GM12874 (cell line): ENCODE data around the gene NALCN.

Experiments used
- CTCF ChIP-seq: IDR thresholded peaks from 2 replicates; pipeline ENCODE4 v1.5.1; 2011; ENCODE audit warnings: low read depth, mild to moderate bottlenecking, control low read depth, low read length, moderate library complexity; ENCODE audit not compliant: insufficient read depth

Gene NALCN

DNA sequence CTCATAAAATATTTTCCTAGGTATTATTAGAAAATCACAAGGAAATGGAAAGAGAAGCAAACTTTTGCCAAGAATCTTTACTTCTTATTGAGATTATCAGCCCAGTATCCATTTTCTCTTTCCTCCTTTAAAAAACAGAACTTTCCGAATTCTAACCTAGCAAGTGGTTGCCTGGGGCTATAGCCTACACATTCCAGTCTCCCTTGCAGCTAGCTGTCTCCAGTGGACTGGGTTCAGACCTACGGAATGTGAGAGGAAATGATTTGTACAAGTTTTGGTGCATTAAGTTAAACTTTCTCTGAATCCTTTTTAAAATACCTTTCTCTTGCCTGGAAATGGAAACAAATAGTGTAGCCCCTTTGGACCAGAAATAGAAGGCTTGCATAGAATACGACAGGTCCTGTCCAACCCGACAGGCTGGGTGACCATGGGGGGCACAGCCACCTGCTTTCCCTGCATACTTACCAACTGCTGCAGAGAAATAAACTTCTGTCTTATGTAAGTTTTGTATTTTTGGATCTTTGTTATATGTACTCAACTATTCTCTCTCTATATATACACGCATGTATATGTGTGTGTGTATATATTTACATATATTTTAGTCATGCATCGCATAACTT, 185.9 kb downstream of the NALCN start:
- TF ChIP-seq CTCF, result no peak

DNA sequence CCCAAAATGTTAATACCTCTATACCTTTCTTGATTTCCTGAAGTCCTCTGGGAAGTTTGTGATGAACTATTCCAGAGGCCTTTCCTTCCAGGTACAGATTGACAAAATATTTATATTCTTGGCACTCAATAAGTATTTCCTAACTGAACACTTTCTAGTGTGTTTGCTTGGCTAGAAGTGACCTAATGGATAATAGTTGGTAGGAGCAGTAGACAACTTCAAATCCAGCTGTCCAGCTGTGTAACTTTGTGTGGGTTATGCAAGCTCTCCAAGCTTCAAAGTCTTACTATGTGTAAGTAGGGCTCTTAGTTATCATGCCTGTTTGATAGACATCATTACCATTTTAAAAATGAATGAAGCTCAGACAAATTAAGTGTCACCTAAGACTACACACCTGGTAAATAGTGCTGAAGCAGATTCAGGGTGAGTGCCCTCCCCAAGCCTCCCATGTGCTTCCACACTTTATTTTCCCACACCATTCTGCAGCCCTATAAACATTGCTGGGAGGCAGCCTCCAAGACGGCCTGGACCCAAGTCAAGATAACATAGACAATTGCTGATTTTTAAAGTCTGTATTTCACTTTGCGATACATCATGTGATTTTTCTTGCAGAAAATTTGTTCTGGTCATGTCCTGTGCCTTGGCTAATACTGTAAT, 196.6 kb downstream of the NALCN start:
- no peak for TF ChIP-seq CTCF

GRCh38 chr13:101218484-101218883, 197.8 kb downstream of the NALCN start:
- TF ChIP-seq CTCF, result no peak

- TF ChIP-seq CTCF, result no peak
These were observed 199.2 kb downstream of the NALCN start for GRCh38 chr13:101217086-101217485.

GRCh38 chr13:101211261-101211660, 205.0 kb downstream of the NALCN start:
- no peak for TF ChIP-seq CTCF

- no peak for TF ChIP-seq CTCF
These were observed 205.5 kb downstream of the NALCN start for GRCh38 chr13:101210774-101211173.

DNA sequence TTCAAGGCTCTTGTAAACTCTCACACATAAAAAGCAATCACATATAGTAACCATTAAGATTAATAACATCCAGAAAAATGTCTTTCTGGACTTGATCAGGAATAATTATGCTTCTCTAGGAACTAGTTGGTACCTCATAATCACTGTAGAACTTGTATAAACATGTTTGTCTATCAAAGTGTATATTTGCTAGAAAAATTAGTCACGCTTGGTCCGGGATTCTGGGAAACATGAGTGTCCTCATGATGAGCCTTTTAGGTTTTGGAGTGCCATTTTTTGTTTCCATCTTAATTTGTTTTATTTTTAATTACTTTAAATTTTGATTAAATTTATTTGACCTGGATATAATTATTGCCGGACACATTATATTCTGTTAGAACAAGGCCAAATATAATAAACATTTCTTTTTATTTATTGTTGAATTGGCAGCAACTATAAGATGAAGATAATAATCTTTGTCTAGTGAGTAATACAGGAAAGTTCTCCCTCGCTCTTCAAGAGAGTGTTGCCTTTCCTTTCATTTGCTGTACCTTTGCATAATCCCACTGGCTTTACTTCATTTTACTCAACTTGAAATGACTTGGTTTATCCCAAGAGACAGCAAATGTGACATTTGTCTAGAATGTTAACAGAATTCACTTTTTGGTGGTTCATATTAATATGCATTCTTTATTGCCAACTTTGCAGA, 207.0 kb downstream of the NALCN start:
- TF ChIP-seq CTCF, result no peak
